NCI-H2171 treated with DMSO at 0.1 percent for 48 hours (cell line): ENCODE measurements around the gene KCNQ5.

Experiments
- DNase-seq: peaks from one replicate; lab custom pipeline; 2025; lab: John Stamatoyannopoulos, UW

The KCNQ5 gene

GRCh38 chr6:72639920-72640614 is 18.2 kb downstream of the KCNQ5 start:
- no peak for DNase-seq

GRCh38 chr6:72640615-72640930 is 18.7 kb downstream of the KCNQ5 start:
- DNase-seq, result no peak

- no peak for DNase-seq
Observed at GRCh38 chr6:72642435-72642834, 20.6 kb downstream of the KCNQ5 start.

- DNase-seq, result no peak
Observed at GRCh38 chr6:72643214-72643613, 21.4 kb downstream of the KCNQ5 start.

GRCh38 chr6:72646604-72647485 is 25.0 kb downstream of the KCNQ5 start:
- no peak for DNase-seq

GRCh38 chr6:72647489-72647888 is 25.6 kb downstream of the KCNQ5 start:
- DNase-seq, result no peak

GRCh38 chr6:72649032-72649984 is 27.4 kb downstream of the KCNQ5 start:
- DNase-seq, result no peak

GRCh38 chr6:72650081-72650745 is 28.3 kb downstream of the KCNQ5 start:
- DNase-seq, result no peak

GRCh38 chr6:72651174-72651573 is 29.3 kb downstream of the KCNQ5 start:
- DNase-seq, result no peak

- DNase-seq, result no peak
Observed at GRCh38 chr6:72651967-72652956, 30.4 kb downstream of the KCNQ5 start.

GRCh38 chr6:72653026-72653425 is 31.2 kb downstream of the KCNQ5 start:
- DNase-seq, result no peak

GRCh38 chr6:72654071-72654621 is 32.3 kb downstream of the KCNQ5 start:
- no peak for DNase-seq

GRCh38 chr6:72657407-72658197 is 35.7 kb downstream of the KCNQ5 start:
- no peak for DNase-seq

- DNase-seq, result no peak
Observed at GRCh38 chr6:72659754-72660153, 37.9 kb downstream of the KCNQ5 start.

GRCh38 chr6:72661411-72661810 is 39.5 kb downstream of the KCNQ5 start:
- DNase-seq, result no peak

GRCh38 chr6:72665599-72665998 is 43.7 kb downstream of the KCNQ5 start:
- no peak for DNase-seq

- no peak for DNase-seq
Observed at GRCh38 chr6:72669324-72669723, 47.5 kb downstream of the KCNQ5 start.

GRCh38 chr6:72672906-72673305 is 51.0 kb downstream of the KCNQ5 start:
- DNase-seq, result no peak

GRCh38 chr6:72674842-72675241 is 53.0 kb downstream of the KCNQ5 start:
- DNase-seq, result no peak
